Activated naive CD4-positive, alpha-beta T cell treated with anti-CD3 and anti-CD28 coated beads, Interleukin-2, amount 10 ng/mL, durations not matched to agents 7 days and 5 days (primary cell): ENCODE data around the gene HOXA3.

Experiments used
- CTCF ChIA-PET: fragments of 350-600 bp; sonication (Branson Sonifier 250); formaldehyde crosslinking; loops from one replicate; lab custom pipeline; 2021; ENCODE audit warnings: antibody characterized with exemption; lab: Charles Lee
- DNase-seq: peaks from one replicate; pipeline ENCODE4 v3.0.0-alpha.2; 2020
- H3K27ac Mint-ChIP-seq: one replicate; pipeline ENCODE4 v1.8.0; 2021; ENCODE audit warnings: mild to moderate bottlenecking, moderate library complexity, mixed read lengths
- H3K27me3 Mint-ChIP-seq: one replicate; pipeline ENCODE4 v1.8.0; 2021; ENCODE audit warnings: mild to moderate bottlenecking, mixed read lengths
- H3K36me3 Mint-ChIP-seq: one replicate; pipeline ENCODE4 v1.8.0; 2021; ENCODE audit warnings: mixed read lengths
- H3K4me1 Mint-ChIP-seq: one replicate; pipeline ENCODE4 v1.8.0; 2021; ENCODE audit warnings: mixed read lengths
- H3K4me3 Mint-ChIP-seq: one replicate; pipeline ENCODE4 v1.8.0; 2021; ENCODE audit warnings: mild to moderate bottlenecking, moderate library complexity, mixed read lengths
- H3K9me3 Mint-ChIP-seq: one replicate; pipeline ENCODE4 v1.8.0; 2021; ENCODE audit warnings: mixed read lengths

Gene HOXA3

DNA sequence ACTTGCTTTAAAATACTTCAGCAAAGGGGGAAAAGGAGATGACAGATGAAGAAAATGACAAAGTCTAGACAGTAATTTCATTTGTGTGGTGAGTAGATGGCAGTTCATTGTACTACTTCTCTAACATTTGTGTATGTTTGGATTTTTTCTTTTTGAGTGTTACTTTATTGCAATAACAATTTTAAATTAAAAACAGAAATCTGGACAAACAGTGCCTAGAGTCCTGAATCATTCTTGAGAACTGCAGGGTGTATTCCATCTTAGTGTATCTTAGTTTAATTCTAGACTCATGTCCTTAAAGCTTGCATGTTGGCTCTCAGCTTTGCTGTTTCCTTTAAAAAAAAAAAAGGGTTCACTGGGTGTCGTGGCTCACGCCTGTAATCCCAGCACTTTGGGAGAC is 87.7 kb downstream of the HOXA3 start:
- Mint-ChIP-seq H3K36me3 (no peaks in the 10 kb centered on the region), H3K4me3 (no peak overlapping the region), H3K27me3 (no peaks in the 10 kb centered on the region), H3K9me3 (no peaks in the 10 kb centered on the region), H3K4me1 (no peaks in the 10 kb centered on the region), H3K27ac (no peak overlapping the region)
- DNase-seq, result no peak
- CTCF ChIA-PET, result no interaction called here

DNA sequence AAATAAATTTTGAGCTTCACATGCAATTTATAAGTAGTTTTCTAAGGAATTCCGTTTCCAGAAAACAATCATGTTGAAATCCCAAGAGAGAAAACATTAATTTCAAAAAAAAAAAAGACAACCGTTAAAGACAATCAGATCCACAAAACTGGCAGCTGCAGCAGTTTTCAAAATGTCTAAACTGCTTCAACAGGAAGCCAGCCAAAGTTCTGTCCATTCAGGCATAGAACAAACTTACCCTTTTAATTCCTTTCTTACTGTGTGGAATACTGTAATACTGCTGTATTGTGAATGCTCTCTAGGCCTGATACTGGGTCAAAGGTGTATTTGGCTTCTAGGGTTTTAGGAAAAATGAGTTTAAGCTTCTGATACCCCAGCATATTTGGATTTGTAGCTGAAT is 88.2 kb downstream of the HOXA3 start:
- no peaks in the 10 kb centered on the region for H3K27me3 Mint-ChIP-seq
- H3K27ac Mint-ChIP-seq, result no peak overlapping the region
- H3K4me1 Mint-ChIP-seq, result no peaks in the 10 kb centered on the region
- no peak overlapping the region for H3K4me3 Mint-ChIP-seq
- no peaks in the 10 kb centered on the region for H3K9me3 Mint-ChIP-seq
- no peaks in the 10 kb centered on the region for H3K36me3 Mint-ChIP-seq
- no peak for DNase-seq
- CTCF ChIA-PET, result no interaction called here

DNA sequence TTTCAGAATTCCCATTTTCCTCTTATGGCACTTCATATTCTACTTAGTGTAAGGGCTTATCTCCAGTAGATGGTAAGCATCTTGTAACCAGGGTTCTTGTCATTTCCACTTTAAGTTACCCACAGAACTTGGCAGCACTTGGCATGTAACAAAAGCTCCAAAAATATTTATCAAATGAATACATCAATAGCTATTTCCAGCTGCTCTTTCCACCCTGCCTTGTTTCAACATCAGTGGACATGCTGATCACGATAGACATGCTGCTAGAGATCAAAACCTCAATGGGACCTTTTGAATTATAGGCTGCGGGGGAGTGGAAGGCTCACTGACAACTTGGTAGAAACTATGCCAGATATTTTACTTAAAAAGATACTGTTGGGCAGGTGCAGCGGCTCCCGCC is 89.4 kb downstream of the HOXA3 start:
- Mint-ChIP-seq H3K36me3 (no peaks in the 10 kb centered on the region), H3K4me1 (no peaks in the 10 kb centered on the region), H3K27me3 (no peaks in the 10 kb centered on the region), H3K9me3 (no peaks in the 10 kb centered on the region), H3K4me3 (no peak overlapping the region), H3K27ac (no peak overlapping the region)
- CTCF ChIA-PET, result no interaction called here
- no peak for DNase-seq
